Neutrophil (primary cell): ENCODE data around the gene NUTM1.

Source experiments
- H3K27ac ChIP-seq: fragments of 200-600 bp; sonication (generic); 2 replicates; pipeline ENCODE4 v1.5.1; 2016; ENCODE audit warnings: mild to moderate bottlenecking, moderate library complexity
- H3K27me3 ChIP-seq: fragments of 200-600 bp; sonication (generic); 2 replicates; pipeline ENCODE4 v1.6.0; 2016; ENCODE audit warnings: mild to moderate bottlenecking
- H3K36me3 ChIP-seq: fragments of 200-600 bp; sonication (generic); 2 replicates; pipeline ENCODE4 v1.5.1; 2017
- H3K4me1 ChIP-seq, 2 experiments: fragments of 200-600 bp in 1 of 2; sonication (generic) in 1 of 2; 1 replicate in 1 of 2; 2 replicates in 1 of 2; pipeline versions ENCODE4 v1.5.1 to v1.6.1; 2013 to 2016; ENCODE audit warnings: low read depth in 1 of 2, low read length in 1 of 2, mild to moderate bottlenecking in 1 of 2, moderate library complexity in 1 of 2; ENCODE audit not compliant: control insufficient read depth in 1 of 2, insufficient read depth in 1 of 2
- H3K4me3 ChIP-seq, 2 experiments: fragments of 200-600 bp in 1 of 2; sonication (generic) in 1 of 2; 1 replicate in 1 of 2; 2 replicates in 1 of 2; pipeline ENCODE4 v1.5.1; 2013 to 2016; ENCODE audit warnings: low read depth in 1 of 2, low read length in 1 of 2, mild to moderate bottlenecking in 1 of 2, moderate library complexity in 1 of 2
- H3K9me3 ChIP-seq: fragments of 200-600 bp; sonication (generic); 2 replicates; pipeline ENCODE4 v1.5.1; 2016
- TF ChIP-seq, protein P1 (sequence below): fragments of 200-600 bp; sonication (generic); IDR thresholded peaks from 2 replicates; pipeline ENCODE4 v1.5.1; 2016; ENCODE audit warnings: antibody characterized with exemption

Gene NUTM1

DNA sequence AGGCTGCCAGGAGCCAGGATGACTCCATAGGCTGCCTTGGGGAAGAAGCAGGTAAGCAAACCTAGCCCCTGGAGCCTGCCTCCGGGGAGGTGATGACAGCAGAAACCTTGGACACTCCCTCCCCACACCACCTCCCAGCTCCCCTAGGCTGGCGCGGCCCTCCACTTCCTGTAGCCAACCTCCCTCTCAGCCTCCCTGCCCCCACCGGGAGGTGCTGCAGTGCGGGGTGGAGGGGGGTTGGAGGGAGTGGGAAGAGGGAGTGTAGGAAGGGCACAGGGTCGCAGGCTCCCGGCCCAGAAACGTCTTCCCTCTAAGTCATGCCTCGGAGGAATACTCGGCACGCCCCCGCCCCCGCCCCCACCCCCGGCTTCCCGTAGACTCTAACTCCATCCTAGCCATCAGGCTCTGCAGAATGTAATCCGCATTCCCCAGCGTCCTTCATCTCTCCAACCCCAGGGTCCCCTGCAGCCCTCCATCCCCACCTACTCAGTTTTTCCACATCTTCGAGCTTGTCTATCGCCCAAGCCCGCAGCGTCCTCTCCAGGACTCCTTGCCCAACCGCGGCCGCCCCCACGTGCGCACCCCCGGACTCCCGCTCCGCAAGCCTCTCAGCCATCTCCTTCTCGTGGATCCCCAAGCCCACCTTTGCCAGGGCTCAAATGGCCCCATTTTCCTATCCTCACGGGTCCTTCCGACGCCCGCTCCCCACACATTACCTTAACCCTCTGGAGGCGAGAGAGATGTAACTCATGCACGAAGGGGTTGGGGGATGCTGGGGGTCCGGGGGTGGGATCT lies 23.4 kb downstream of the NUTM1 start:
- H3K4me3 ChIP-seq = peak overlapping the region; percentile 98 to 99

DNA sequence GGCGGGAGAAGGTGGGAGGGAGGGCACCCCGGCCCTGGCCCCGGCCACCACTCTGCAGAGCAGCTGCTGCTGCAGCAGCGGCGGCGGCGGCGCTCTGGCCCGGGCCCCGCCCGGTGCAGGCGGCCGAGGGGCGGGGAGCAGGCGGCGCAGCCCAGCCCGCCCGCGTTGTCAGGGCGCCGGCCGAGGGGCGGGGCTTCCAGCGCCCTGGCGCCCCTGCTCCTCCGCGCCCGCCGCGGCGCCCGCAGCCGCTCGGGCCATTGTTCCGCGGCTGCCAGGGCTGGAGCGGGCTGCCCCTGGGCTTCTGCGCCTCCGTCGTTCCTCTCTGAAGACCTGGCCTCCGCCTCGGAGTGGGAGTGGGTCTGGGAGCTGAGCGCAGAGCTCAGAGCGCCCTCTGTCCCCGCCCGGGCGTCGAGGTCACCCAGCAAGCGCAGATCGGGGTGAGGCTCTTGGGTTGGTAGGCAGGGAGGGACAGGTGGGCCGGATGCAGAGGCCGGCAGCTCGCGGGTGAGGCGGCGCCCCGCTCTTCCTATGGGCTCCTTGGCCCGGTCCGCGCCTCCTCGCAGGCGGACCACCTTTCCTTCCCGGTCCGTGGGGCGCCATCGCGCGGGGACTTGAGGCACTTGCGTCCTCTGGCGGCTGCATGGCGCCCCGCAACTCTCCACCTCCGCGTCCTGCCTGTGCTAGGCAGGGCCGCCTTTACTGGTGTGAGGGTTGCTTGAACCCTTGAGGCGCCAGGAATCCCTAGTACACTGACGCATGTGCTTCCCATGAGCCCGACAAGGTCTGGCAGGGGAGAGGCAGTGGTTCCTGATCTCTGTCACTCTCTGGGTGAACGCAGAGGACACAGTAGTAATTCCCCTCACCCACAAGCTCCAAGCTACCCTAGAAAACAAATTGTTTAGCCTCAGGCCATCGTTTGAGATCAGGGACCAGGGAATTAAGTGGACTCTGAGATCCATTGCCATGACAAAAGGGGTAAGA lies 24.3 kb downstream of the NUTM1 start, which contains the start of gene LPCAT4:
LPCAT4 (minus strand) TSS at position 96 of the 981 bp plus-strand sequence. CDS start 96 bp downstream, outside the sequence.
- Histone ChIP-seq H3K4me3 (peak within 1 kb of the TSS; percentile 98 to 99), H3K27me3 (no peaks in the 10 kb centered on the region), H3K4me1 (peaks cover 18% of the 10 kb centered on the region in 2 experiments), H3K27ac (peak within 1 kb of the TSS; percentile 97), H3K9me3 (no peaks in the 10 kb centered on the region), H3K36me3 (no peaks in the 10 kb centered on the region)
- TF ChIP-seq, protein P1, sequence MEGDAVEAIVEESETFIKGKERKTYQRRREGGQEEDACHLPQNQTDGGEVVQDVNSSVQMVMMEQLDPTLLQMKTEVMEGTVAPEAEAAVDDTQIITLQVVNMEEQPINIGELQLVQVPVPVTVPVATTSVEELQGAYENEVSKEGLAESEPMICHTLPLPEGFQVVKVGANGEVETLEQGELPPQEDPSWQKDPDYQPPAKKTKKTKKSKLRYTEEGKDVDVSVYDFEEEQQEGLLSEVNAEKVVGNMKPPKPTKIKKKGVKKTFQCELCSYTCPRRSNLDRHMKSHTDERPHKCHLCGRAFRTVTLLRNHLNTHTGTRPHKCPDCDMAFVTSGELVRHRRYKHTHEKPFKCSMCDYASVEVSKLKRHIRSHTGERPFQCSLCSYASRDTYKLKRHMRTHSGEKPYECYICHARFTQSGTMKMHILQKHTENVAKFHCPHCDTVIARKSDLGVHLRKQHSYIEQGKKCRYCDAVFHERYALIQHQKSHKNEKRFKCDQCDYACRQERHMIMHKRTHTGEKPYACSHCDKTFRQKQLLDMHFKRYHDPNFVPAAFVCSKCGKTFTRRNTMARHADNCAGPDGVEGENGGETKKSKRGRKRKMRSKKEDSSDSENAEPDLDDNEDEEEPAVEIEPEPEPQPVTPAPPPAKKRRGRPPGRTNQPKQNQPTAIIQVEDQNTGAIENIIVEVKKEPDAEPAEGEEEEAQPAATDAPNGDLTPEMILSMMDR = peak; percentile 93

More for the DNA sequence above, 23.4 kb downstream of the NUTM1 start:
- Histone ChIP-seq H3K36me3 (no peaks in the 10 kb centered on the region), H3K27ac (peak overlapping the region; percentile 97), H3K9me3 (no peaks in the 10 kb centered on the region), H3K27me3 (no peaks in the 10 kb centered on the region), H3K4me1 (peaks cover 18% of the 10 kb centered on the region in 2 experiments)
- TF ChIP-seq, protein P1 = no peak

DNA sequence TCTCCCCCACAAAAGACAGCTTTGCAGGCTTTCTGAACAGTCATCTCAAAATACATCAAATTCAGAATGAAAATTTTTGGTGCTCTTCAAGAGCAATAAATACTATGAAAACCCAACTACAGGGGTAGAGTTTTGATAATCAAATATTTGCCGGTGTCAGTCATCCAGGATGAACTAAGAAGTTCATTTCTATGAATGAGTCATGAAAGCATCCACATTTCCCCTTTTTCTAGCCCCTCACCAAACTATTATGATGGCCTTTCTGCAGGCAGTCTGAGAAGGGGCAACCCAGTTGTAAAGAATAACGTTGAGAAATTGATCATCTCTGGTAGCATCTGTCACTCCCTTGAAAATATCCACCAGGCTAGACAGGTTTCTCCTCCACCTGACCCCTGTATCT lies 27.0 kb downstream of the NUTM1 start:
- no peak overlapping the region for H3K4me3 ChIP-seq
- no peaks in the 10 kb centered on the region for H3K27me3 ChIP-seq
- TF ChIP-seq, protein P1 = no peak
- peaks cover 18% of the 10 kb centered on the region in 2 experiments for H3K4me1 ChIP-seq
- H3K9me3 ChIP-seq = no peaks in the 10 kb centered on the region
- no peaks in the 10 kb centered on the region for H3K36me3 ChIP-seq
- no peak overlapping the region for H3K27ac ChIP-seq

DNA sequence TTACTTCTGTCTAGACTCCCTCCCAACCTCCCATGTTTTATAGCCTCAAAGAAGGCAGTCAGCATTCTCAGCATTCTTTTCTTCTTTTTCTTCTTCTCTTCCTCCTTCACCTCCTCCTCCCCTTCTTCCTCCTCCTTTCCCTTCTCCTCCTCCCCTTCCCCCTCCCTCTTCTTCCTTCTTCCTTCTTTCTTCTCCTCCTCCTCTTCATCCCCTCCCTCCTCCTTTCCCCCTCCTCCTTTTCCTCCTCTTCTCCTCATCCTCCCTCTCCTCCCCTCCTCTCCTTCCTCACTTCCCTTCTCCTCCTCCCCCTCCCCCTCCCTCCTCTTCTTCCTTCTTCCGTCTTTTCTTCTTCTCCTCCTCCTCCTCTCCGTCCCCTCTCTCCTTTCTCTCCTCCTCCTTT lies 27.5 kb downstream of the NUTM1 start:
- Histone ChIP-seq H3K4me1 (peaks cover 18% of the 10 kb centered on the region in 2 experiments), H3K4me3 (no peak overlapping the region), H3K27me3 (no peaks in the 10 kb centered on the region), H3K27ac (no peak overlapping the region), H3K9me3 (no peaks in the 10 kb centered on the region), H3K36me3 (no peaks in the 10 kb centered on the region)
- TF ChIP-seq, protein P1 = no peak

DNA sequence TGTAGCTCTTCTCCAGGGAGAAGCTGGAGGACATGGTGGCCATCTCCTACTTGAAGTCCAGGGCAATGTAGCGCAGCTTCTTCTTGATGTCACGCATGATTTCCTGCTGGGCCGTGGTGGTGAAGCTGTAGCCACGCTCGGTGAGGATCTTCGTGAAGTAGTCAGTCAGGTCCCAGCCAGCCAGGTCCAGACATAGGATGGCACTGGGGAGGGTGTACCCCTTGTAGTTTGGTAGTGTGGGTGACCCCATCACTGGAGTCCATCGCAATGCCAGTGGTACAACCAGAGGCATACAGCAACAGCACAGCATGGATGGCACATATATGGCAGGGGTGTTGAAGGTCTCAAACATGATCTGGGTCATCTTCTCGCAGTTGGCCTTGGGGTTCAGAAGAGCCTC lies 30.8 kb downstream of the NUTM1 start:
- H3K9me3 ChIP-seq = no peaks in the 10 kb centered on the region
- TF ChIP-seq, protein P1 = no peak
- H3K27ac ChIP-seq = no peak overlapping the region
- no peaks in the 10 kb centered on the region for H3K36me3 ChIP-seq
- no peak overlapping the region for H3K4me3 ChIP-seq
- H3K27me3 ChIP-seq = no peaks in the 10 kb centered on the region
- no peaks in the 10 kb centered on the region for H3K4me1 ChIP-seq
